GM12878 (cell line): ENCODE data around the gene PHC2.

Experiments used
- JUNB ChIP-seq: IDR thresholded peaks from 2 replicates; pipeline ENCODE4 v1.6.1; 2016; ENCODE audit warnings: antibody characterized with exemption, mild to moderate bottlenecking
- MYC ChIP-seq: IDR thresholded peaks from 2 replicates; pipeline ENCODE4 v1.6.1; 2011; ENCODE audit warnings: mild to moderate bottlenecking, low read length, moderate library complexity, inconsistent platforms; ENCODE audit not compliant: insufficient read depth, insufficient replicate concordance, insufficient read length, severe bottlenecking
- NFXL1 ChIP-seq: fragments of 450-650 bp; IDR thresholded peaks from 2 replicates; pipeline ENCODE4 v1.6.1; 2017; ENCODE audit warnings: antibody characterized with exemption, mild to moderate bottlenecking, borderline replicate concordance
- POLR2A ChIP-seq: IDR thresholded peaks from 2 replicates; pipeline ENCODE4 v1.6.1; 2011; ENCODE audit warnings: low read depth, mild to moderate bottlenecking, low read length
- POLR2AphosphoS5 ChIP-seq: IDR thresholded peaks from 2 replicates; pipeline ENCODE4 v1.6.1; 2011; ENCODE audit warnings: mild to moderate bottlenecking, low read length, inconsistent platforms
- SUZ12 ChIP-seq: fragments of 200-600 bp; sonication (generic); IDR thresholded peaks from one replicate; pipeline ENCODE4 v1.6.1; 2018; ENCODE audit warnings: antibody characterized with exemption, mild to moderate bottlenecking; ENCODE audit not compliant: unreplicated experiment
- TF ChIP-seq, protein P1 (sequence below), 3 experiments: IDR thresholded peaks in 2 of 3; conservative IDR thresholded peaks in 1 of 3; 2 replicates each; pipeline ENCODE4 v1.5.1; 2011; ENCODE audit warnings: low read depth in 3 of 3, low read length in 3 of 3, mild to moderate bottlenecking in 3 of 3, control low read depth in 2 of 3, moderate library complexity in 2 of 3, inconsistent platforms in 1 of 3, mixed read lengths in 1 of 3; ENCODE audit not compliant: control insufficient read depth in 2 of 3, insufficient read depth in 1 of 3; ENCODE audit errors: extremely low read depth in 1 of 3

DNA sequence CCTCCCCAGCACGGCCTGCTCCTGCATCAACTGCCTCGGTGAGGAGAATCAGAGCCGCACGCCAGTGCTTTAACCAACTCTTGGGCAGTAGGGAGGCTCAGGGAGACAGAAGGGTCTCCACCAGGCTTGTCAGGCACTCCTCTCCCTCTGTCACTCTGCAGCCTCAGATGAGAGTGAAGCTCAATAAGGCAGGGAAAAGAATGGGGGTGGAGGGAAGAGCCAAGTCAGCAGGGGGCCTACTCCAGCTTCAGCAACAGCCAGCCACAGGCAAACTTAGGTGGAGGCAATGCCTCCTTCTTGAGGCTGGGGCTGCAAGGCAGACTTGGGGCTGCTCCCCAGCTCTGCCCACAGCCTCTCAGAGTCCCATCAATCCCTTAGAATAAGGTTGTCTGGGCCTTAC is 58.2 kb downstream of the PHC2 start:
- TF ChIP-seq, protein P1, sequence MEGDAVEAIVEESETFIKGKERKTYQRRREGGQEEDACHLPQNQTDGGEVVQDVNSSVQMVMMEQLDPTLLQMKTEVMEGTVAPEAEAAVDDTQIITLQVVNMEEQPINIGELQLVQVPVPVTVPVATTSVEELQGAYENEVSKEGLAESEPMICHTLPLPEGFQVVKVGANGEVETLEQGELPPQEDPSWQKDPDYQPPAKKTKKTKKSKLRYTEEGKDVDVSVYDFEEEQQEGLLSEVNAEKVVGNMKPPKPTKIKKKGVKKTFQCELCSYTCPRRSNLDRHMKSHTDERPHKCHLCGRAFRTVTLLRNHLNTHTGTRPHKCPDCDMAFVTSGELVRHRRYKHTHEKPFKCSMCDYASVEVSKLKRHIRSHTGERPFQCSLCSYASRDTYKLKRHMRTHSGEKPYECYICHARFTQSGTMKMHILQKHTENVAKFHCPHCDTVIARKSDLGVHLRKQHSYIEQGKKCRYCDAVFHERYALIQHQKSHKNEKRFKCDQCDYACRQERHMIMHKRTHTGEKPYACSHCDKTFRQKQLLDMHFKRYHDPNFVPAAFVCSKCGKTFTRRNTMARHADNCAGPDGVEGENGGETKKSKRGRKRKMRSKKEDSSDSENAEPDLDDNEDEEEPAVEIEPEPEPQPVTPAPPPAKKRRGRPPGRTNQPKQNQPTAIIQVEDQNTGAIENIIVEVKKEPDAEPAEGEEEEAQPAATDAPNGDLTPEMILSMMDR (IDR thresholded peaks at IDR 0.05 in 2 of 3, conservative IDR thresholded peaks at IDR 0.05 in 1 of 3; ENCODE audit: control insufficient read depth in 2 of 3, extremely low read depth in 1 of 3, insufficient read depth in 1 of 3, low read depth in 3 of 3, low read length in 3 of 3), result peak in 2 of 3 experiments; percentile 5 to 32; a peak in 2 of 6 replicates
- no peak for TF ChIP-seq NFXL1
- no peak for TF ChIP-seq SUZ12
- no peak for TF ChIP-seq POLR2AphosphoS5
- TF ChIP-seq POLR2A, result no peak
- no peak for TF ChIP-seq MYC
- TF ChIP-seq JUNB, result no peak
